SK-N-MC (cell line): Measurements from ENCODE around the gene TIMM17A.

ENCODE experiments used
- EZH2 ChIP-seq: fragments of 200-600 bp; sonication (generic); IDR thresholded peaks from one replicate; pipeline ENCODE4 v1.6.1; 2017; ENCODE audit warnings: antibody characterized with exemption
- FOXP2 ChIP-seq: optimal IDR thresholded peaks from 2 replicates; pipeline ENCODE3; 2011; ENCODE audit warnings: mild to moderate bottlenecking, moderate library complexity; ENCODE audit not compliant: insufficient read depth; ENCODE audit errors: extremely low read length, control extremely low read depth
- POLR2AphosphoS5 ChIP-seq: IDR thresholded peaks from 2 replicates; pipeline ENCODE4 v1.6.1; 2012; ENCODE audit warnings: mild to moderate bottlenecking, low read depth, low read length, borderline replicate concordance

DNA sequence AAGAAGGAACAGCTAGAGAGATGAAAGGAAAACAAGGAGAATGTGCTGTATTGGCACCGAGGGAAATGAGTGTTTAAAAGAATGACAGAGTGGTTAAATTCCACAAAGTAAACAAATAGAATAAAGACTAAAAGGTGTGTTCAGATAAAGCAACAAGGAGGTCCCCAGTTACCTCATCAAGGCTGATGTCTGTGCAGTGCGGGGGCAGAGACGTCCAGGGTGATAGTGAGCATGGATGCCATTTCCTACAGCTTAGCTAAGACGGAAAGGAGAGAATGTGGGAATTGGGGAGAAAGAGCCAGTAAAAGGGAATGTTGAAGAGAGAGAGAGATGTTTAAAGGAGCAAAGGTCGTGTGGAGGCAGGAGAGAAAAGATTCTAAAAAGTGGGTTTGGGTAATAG, 24.5 kb upstream of the TIMM17A start:
- TF ChIP-seq EZH2: no peak
- no peak for TF ChIP-seq POLR2AphosphoS5
- no peak for TF ChIP-seq FOXP2
